HEK293T (cell line): ENCODE measurements around the gene MEGF6.

Source experiments
- CTCF ChIA-PET: fragments of 350-600 bp; formaldehyde crosslinking; extraction: SDS; loops from one replicate; lab custom pipeline; 2021; ENCODE audit warnings: antibody characterized with exemption, inconsistent platforms; lab: Yijun Ruan, JAX
- POLR2A ChIA-PET: fragments of 350-600 bp; formaldehyde crosslinking; extraction: SDS; loops from one replicate; lab custom pipeline; 2020; ENCODE audit warnings: antibody characterized with exemption, inconsistent platforms; lab: Yijun Ruan, JAX
- DNase-seq: peaks from one replicate; pipeline ENCODE4 v3.0.0; 2012; ENCODE audit warnings: mixed read lengths; ENCODE audit errors: extremely low spot score
- ARNT ChIP-seq: fragments of 450-650 bp; IDR thresholded peaks from 2 replicates; pipeline ENCODE4 v1.6.1; 2017; ENCODE audit warnings: mild to moderate bottlenecking
- BHLHE40 ChIP-seq: fragments of 450-650 bp; IDR thresholded peaks from 2 replicates; pipeline ENCODE4 v1.6.1; 2016; ENCODE audit warnings: mild to moderate bottlenecking, moderate library complexity, borderline replicate concordance
- CTBP1 ChIP-seq: fragments of 450-650 bp; IDR thresholded peaks from 2 replicates; pipeline ENCODE4 v1.6.1; 2016; ENCODE audit warnings: borderline replicate concordance
- ELF4 ChIP-seq: fragments of 450-650 bp; IDR thresholded peaks from 2 replicates; pipeline ENCODE4 v1.6.1; 2017; ENCODE audit warnings: antibody characterized with exemption
- FOXA1 ChIP-seq: fragments of 450-650 bp; IDR thresholded peaks from 2 replicates; pipeline ENCODE4 v1.6.1; 2016; ENCODE audit warnings: mild to moderate bottlenecking
- FOXK2 ChIP-seq: fragments of 450-650 bp; IDR thresholded peaks from 2 replicates; pipeline ENCODE4 v1.6.1; 2016; ENCODE audit warnings: mild to moderate bottlenecking
- FOXM1 ChIP-seq: fragments of 450-650 bp; IDR thresholded peaks from 2 replicates; pipeline ENCODE4 v1.6.1; 2017; ENCODE audit warnings: mild to moderate bottlenecking, borderline replicate concordance
- HDGF ChIP-seq: fragments of 450-650 bp; IDR thresholded peaks from 2 replicates; pipeline ENCODE4 v1.6.1; 2017; ENCODE audit warnings: antibody characterized with exemption, borderline replicate concordance
- L3MBTL2 ChIP-seq: fragments of 450-650 bp; conservative IDR thresholded peaks from 2 replicates; pipeline ENCODE4 v1.6.1; 2016; ENCODE audit warnings: mild to moderate bottlenecking
- LEF1 ChIP-seq: fragments of 450-650 bp; IDR thresholded peaks from 2 replicates; pipeline ENCODE4 v1.6.1; 2017; ENCODE audit warnings: mild to moderate bottlenecking, borderline replicate concordance
- NFRKB ChIP-seq: fragments of 450-650 bp; IDR thresholded peaks from 2 replicates; pipeline ENCODE4 v1.6.1; 2016; ENCODE audit warnings: mild to moderate bottlenecking, moderate library complexity
- PKNOX1 ChIP-seq: fragments of 450-650 bp; IDR thresholded peaks from 2 replicates; pipeline ENCODE4 v1.6.1; 2016
- SP1 ChIP-seq: fragments of 450-650 bp; IDR thresholded peaks from 2 replicates; pipeline ENCODE4 v1.6.1; 2017
- SUZ12 ChIP-seq: fragments of 450-650 bp; IDR thresholded peaks from 2 replicates; pipeline ENCODE4 v1.6.1; 2016; ENCODE audit warnings: mild to moderate bottlenecking
- TARDBP ChIP-seq: fragments of 450-650 bp; IDR thresholded peaks from 2 replicates; pipeline ENCODE4 v1.6.1; 2016
- ZNF384 ChIP-seq: fragments of 450-650 bp; IDR thresholded peaks from 2 replicates; pipeline ENCODE4 v1.6.1; 2016

Gene MEGF6

GRCh38 chr1:3507636-3508275 lies 103.6 kb downstream of the MEGF6 start:
- CTCF ChIA-PET = interaction anchor here (1.5 kb wide), 2 partner anchors 17 to 111 kb away, joined by 3 read pairs; no protein-coding TSS in a partner anchor
- no peak for DNase-seq
- POLR2A ChIA-PET = no interaction called here
- TF ChIP-seq NFRKB (no peak), SP1 (no peak), FOXA1 (no peak), ELF4 (no peak), TARDBP (no peak), ZNF384 (no peak), LEF1 (no peak), CTBP1 (no peak), HDGF (no peak), L3MBTL2 (no peak), PKNOX1 (no peak), SUZ12 (no peak), BHLHE40 (no peak), FOXK2 (no peak)

- ChIA-PET POLR2A (no interaction called here), CTCF (interaction anchor here (1.5 kb wide), 2 partner anchors 16 to 112 kb away, joined by 3 read pairs; no protein-coding TSS in a partner anchor)
- TF ChIP-seq ARNT (no peak), NFRKB (no peak), FOXK2 (no peak), SP1 (no peak)
- DNase-seq = no peak
Observed at GRCh38 chr1:3506943-3507342, 104.4 kb downstream of the MEGF6 start.

GRCh38 chr1:3506041-3506440 lies 105.3 kb downstream of the MEGF6 start:
- POLR2A ChIA-PET = no interaction called here
- TF ChIP-seq FOXK2 = no peak
- CTCF ChIA-PET = interaction anchor here (0.5 to 1.5 kb wide), 3 partner anchors 15 to 113 kb away, joined by 3 read pairs; no protein-coding TSS in a partner anchor
- DNase-seq = no peak

- CTCF ChIA-PET = no interaction called here
- DNase-seq = no peak
- no peak for TF ChIP-seq PKNOX1
- no peak for TF ChIP-seq ARNT
- TF ChIP-seq FOXA1 = no peak
- no peak for TF ChIP-seq BHLHE40
- no peak for TF ChIP-seq HDGF
- no peak for TF ChIP-seq FOXM1
- no peak for TF ChIP-seq CTBP1
- TF ChIP-seq SUZ12 = no peak
- TF ChIP-seq ZNF384 = no peak
- TF ChIP-seq FOXK2 = no peak
- no peak for TF ChIP-seq TARDBP
- no peak for TF ChIP-seq NFRKB
- no peak for TF ChIP-seq LEF1
- no peak for TF ChIP-seq L3MBTL2
- TF ChIP-seq SP1 = no peak
- TF ChIP-seq ELF4 = no peak
- POLR2A ChIA-PET = no interaction called here
Observed at GRCh38 chr1:3505161-3505560, 106.1 kb downstream of the MEGF6 start.

- TF ChIP-seq NFRKB (no peak), CTBP1 (no peak), TARDBP (no peak), L3MBTL2 (no peak), SP1 (no peak), FOXK2 (no peak), FOXM1 (no peak), BHLHE40 (no peak), HDGF (no peak), SUZ12 (no peak), ARNT (no peak)
- ChIA-PET CTCF (no interaction called here), POLR2A (no interaction called here)
- no peak for DNase-seq
Observed at GRCh38 chr1:3504822-3505153, 106.5 kb downstream of the MEGF6 start.

GRCh38 chr1:3504151-3504821 lies 107.0 kb downstream of the MEGF6 start:
- no peak for TF ChIP-seq SUZ12
- no peak for TF ChIP-seq CTBP1
- no peak for TF ChIP-seq HDGF
- no peak for TF ChIP-seq ZNF384
- TF ChIP-seq FOXM1 = no peak
- TF ChIP-seq L3MBTL2 = no peak
- no peak for TF ChIP-seq SP1
- no peak for TF ChIP-seq LEF1
- TF ChIP-seq TARDBP = no peak
- TF ChIP-seq NFRKB = no peak
- TF ChIP-seq ARNT = no peak
- TF ChIP-seq FOXA1 = no peak
- TF ChIP-seq BHLHE40 = no peak
- no peak for TF ChIP-seq ELF4
- no peak for TF ChIP-seq FOXK2
- TF ChIP-seq PKNOX1 = no peak
- POLR2A ChIA-PET = no interaction called here
- DNase-seq = no peak
- CTCF ChIA-PET = no interaction called here
